HEK293 (cell line): ENCODE results near the gene OPCML.

Experiments used
- CTCF ChIP-seq: fragments of 450-650 bp; formaldehyde crosslinking; IDR thresholded peaks from 2 replicates; pipeline ENCODE4 v1.5.1; 2016; ENCODE audit warnings: missing biosample characterization, missing genetic modification characterization
- EGR2 ChIP-seq: fragments of 450-650 bp; formaldehyde crosslinking; IDR thresholded peaks from 2 replicates; pipeline ENCODE4 v1.5.1; 2016; ENCODE audit warnings: low read depth, missing biosample characterization, missing genetic modification characterization
- HIC1 ChIP-seq: fragments of 450-650 bp; formaldehyde crosslinking; IDR thresholded peaks from 2 replicates; pipeline ENCODE4 v1.5.1; 2016; ENCODE audit warnings: missing biosample characterization, missing genetic modification characterization
- REPIN1 ChIP-seq: fragments of 450-650 bp; formaldehyde crosslinking; IDR thresholded peaks from 2 replicates; pipeline ENCODE4 v1.5.1; 2017; ENCODE audit warnings: missing biosample characterization, missing genetic modification characterization, low read depth
- REST ChIP-seq: fragments of 450-650 bp; formaldehyde crosslinking; IDR thresholded peaks from 2 replicates; pipeline ENCODE4 v1.5.1; 2016; ENCODE audit warnings: missing biosample characterization, missing genetic modification characterization
- ZBTB26 ChIP-seq: fragments of 450-650 bp; formaldehyde crosslinking; optimal IDR thresholded peaks from 2 replicates; pipeline ENCODE3; 2016; ENCODE audit warnings: missing biosample characterization, mild to moderate bottlenecking, missing genetic modification characterization
- ZNF266 ChIP-seq: fragments of 450-650 bp; formaldehyde crosslinking; IDR thresholded peaks from 2 replicates; pipeline ENCODE4 v1.5.1; 2016; ENCODE audit warnings: missing biosample characterization, missing genetic modification characterization, low read depth
- ZNF423 ChIP-seq: fragments of 450-650 bp; formaldehyde crosslinking; IDR thresholded peaks from 2 replicates; pipeline ENCODE4 v1.5.1; 2016; ENCODE audit warnings: missing biosample characterization, missing genetic modification characterization
- ZNF501 ChIP-seq: fragments of 450-650 bp; formaldehyde crosslinking; IDR thresholded peaks from 2 replicates; pipeline ENCODE4 v1.5.1; 2016; ENCODE audit warnings: missing biosample characterization, missing genetic modification characterization
- ZNF701 ChIP-seq: fragments of 450-650 bp; formaldehyde crosslinking; IDR thresholded peaks from 2 replicates; pipeline ENCODE4 v1.5.1; 2016; ENCODE audit warnings: missing biosample characterization, missing genetic modification characterization

- TF ChIP-seq CTCF (tag by site-specific recombination) = no peak
- TF ChIP-seq ZBTB26 (tag by site-specific recombination) = no peak
- TF ChIP-seq HIC1 (tag by site-specific recombination) = no peak
- no peak for TF ChIP-seq ZNF701 (tag by site-specific recombination)
- TF ChIP-seq ZNF501 = no peak
- TF ChIP-seq REST (tag by site-specific recombination) = no peak
- TF ChIP-seq ZNF266 (tag by site-specific recombination) = no peak
- TF ChIP-seq EGR2 = no peak
- TF ChIP-seq ZNF423 = no peak
- TF ChIP-seq REPIN1 (tag by site-specific recombination) = no peak
These were observed 649.1 kb downstream of the OPCML start for GRCh38 chr11:132883241-132883640.
